NCI-H2081 (cell line): ENCODE measurements around the gene USF1.
"Not testable (repeated sequence)": the region's sequence is repeated elsewhere in the genome, so short reads cannot be mapped to it uniquely, and the experiment has no call there.

Source experiments
- DNase-seq, 2 experiments: peaks; one replicate each; lab custom pipeline; 2025; lab: John Stamatoyannopoulos, UW

USF1 gene

GRCh38 chr1:161019111-161019660, 26.6 kb downstream of the USF1 start:
- DNase-seq = not testable (repeated sequence)

- no peak for DNase-seq
Measured at GRCh38 chr1:161018631-161018930, 27.2 kb downstream of the USF1 start.

DNA sequence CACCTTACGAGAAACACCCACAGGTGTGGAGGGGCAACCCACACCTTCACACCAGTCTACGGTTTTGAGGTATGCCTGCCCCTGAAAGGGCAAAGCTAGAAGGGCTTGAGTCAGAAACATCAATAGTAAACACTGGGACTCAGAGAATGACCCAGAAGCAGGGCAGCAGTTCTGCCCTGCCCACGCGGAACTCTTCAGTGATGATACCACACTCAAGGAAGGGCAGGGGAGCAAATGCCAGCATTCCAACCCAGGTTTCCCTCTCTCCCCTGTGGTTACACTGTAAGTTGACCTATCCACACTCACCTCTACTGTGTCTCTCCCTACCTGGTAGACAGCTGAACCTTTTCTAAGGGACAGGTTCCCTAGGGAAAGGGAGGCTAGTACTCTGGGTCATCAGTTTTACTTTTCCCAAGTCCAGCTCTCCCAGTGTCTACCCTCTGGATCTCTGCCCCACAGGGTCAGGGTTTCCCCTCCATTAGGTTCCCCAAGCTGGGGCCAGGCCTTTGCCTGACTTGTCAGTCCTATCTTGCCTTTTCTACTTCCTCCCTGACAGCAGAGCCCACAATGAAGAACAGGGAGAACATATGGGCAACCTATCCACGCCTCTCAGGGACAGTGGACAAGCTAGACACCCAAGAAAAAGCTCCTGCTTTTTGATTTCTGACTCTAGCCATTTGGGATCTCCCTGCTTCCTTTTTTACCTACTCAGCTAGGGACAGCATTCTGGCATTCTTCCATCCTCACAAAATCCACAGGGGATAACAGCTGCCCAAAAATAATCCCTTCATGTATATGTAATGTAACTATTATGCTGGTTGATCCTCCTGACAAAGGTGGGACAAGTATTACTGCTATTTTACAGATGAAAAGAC, 27.8 kb downstream of the USF1 start:
- DNase-seq = no peak

- not testable (repeated sequence) for DNase-seq
Measured at GRCh38 chr1:161017181-161017580, 28.6 kb downstream of the USF1 start.

- not testable (repeated sequence) for DNase-seq
Measured at GRCh38 chr1:161016683-161017082, 29.1 kb downstream of the USF1 start.

DNA sequence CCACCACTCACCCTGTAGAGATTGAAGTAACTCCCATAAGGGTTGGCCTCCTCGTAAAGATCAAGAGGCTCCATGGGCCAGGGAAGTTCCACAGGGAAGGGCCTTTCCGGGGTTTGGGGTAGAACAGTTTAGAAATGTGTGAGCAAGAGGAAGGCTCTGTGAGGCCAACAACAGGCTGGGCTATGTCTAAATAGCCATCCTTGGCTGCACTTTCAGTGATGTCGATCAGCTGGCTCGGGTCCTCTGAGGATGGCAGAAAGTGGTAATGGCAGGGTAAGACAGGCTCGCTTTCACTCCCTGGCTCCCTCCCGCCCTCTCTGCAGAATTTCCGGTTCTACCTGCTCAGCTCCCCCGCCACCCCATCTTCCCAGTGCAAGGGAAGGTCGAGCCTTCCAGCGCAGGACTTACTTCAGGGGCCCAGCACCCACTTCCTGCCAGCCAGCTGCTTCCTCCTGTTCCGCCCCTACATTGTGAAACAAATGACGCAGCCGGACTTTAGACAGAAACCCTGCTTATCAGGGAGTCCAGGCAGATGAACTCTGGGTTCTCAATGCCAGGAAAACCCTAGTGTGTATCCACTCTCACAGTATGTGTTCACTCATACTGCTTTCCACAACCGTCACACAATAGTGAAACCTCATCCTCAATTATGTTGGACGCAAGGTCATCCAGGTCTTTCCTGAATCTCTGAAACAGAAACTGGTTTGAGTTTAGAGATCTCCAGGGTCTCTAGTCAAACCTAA, 32.1 kb downstream of the USF1 start:
- peak; percentile 31 to 66 for DNase-seq

GRCh38 chr1:161013131-161013487, 32.7 kb downstream of the USF1 start:
- no peak for DNase-seq

DNA sequence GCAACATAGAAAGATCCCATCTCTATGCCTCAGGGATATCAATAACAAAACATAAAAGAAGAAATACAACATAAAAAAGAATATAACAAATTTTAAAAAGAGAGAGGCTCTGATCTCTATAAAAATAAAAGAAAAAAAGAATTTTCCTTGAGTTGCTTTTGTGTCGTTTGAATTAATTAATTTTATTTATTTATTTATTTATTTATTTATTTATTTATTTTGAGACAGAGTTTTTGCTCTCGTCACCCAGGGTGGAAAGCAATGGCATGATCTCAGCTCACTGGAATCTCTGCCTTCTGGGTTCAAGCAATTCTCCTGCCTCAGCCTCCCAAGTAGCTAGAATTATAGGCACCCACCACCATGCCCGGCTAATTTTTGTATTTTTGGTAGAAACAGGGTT, 33.4 kb downstream of the USF1 start:
- DNase-seq = no peak

DNA sequence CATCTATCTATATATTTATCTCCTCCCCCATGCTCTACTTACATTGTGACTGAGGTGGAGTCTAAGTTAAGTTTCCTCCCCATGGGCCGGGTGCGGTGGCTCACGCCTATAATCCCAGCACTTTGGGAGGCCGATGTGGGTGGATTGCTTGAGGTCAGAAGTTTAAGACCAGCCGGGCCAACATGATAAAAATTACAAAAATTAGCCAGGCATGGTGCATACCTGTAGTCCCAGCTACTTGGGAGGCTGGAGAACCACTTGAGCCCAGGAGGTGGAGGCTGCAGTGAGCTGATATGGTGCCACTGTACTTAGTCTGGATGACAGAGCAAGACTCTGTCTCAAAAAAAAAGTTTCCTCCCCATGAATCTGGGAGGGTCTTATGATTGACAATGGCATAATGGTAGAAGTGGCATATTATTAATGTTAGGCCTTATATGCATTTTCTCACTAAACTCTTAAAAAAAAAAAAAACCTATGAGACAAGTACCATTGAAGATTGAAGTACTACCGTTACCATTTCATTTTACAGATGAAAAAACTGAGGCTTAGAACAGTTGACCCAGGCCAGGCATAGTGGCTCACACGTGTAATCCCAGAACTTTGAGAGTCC, 36.1 kb downstream of the USF1 start:
- DNase-seq = no peak

DNA sequence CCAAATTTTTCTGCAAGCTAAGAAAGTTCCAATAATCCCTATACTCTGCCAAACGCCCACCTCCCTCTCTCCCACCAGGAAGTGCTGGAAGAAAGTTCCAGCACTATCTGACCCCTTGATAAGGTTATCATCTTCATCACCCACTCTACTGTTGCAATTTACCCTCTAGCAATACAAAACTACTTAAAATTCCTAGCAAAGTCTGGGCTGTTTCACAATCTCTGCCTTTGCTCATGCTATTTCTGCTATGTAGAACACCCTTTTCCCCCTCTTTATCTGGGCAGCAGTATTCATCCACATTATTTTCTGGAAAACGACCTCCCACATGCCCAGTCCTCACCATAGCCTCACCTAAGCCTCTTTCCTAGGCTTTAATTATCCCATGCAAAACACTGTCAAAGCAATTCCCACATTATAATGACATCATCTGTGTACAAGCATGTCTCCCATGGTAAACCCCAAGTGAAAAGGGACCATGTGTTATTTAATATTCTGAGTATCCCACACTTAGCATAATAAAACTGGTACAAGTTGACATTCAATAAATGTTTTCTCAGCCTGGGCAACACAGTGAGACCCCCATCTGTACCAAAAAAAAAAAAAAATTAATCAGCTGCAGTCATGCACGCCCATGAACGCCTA, 36.8 kb downstream of the USF1 start:
- DNase-seq = no peak

- no peak for DNase-seq
Measured at GRCh38 chr1:161007369-161007768, 38.4 kb downstream of the USF1 start.

DNA sequence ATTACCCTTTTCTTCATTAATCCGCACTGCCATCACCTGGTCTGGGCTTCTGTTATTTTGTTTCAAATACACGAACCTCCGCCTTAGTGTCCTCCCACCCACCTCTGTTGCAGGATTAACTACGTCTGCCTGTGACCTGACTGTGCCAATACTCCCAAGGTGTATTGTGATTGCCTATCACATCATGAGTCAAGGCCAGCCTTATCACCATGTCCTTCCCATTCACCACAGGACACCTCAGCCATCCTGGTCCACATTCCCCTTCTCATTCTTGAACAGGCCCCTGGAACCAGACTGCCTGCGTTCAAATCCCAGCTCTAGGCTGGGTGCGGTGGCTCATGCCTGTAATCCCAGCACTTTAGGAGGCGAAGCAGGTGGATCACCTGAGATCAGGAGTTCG, 39.2 kb downstream of the USF1 start:
- DNase-seq = no peak

- peak in 1 of 2 experiments; percentile 20 for DNase-seq
Measured at GRCh38 chr1:161001525-161001924, 44.3 kb downstream of the USF1 start.

GRCh38 chr1:161000736-161001480, 44.9 kb downstream of the USF1 start:
- DNase-seq = no peak

DNA sequence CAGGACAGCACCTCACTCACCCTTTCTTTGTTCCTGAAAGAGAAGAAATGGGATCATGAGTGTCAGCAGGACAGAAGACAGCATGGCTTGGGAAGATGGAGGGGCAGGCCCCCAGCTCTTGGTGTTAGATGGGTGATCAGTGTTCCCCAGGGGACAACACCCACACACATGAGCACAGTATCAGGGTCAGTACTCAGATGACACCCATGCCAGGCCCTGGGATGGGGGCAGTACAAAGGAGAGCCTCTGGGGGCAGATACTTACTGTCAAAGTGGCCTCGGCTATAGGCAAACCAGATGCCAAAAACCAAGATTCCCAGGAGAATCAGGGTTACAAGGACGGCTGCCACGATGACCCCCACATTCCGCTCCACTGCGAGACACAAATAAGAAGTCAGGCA, 46.4 kb downstream of the USF1 start:
- no peak for DNase-seq

DNA sequence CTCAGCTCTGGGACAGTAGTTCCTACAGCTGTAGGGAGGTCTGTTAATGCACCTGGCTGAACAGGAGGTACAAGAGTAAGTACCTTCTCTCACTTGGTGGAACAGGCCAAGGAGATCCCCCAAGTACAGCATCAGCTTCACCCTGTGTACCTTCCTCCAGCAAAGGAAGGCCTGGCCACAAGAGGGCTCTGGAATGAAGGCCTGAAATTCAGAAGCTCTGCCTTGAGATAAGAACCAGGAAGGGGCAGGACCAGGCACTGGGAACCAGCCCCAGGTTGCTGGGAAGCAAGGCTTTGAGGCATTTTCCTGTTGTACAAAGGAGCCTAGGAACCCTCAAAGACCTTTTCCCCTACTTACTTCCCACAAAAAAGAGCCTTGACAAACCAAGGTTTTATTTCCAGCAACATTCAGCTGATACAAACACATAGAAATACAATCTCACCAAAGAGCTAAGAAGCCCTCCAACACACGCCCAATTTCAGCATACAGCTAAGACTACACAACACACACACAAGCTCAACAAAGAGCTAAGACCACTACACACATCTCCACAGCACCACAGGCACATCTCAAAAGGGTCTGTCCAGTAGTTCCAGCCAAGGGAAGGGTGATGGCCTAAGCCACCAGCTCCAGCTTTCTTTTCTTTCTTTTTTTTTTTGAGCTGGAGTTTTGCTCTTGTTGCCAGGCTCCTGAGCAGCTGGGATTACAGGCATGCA, 48.3 kb downstream of the USF1 start:
- DNase-seq = peak in 1 of 2 experiments; percentile 30

GRCh38 chr1:160996178-160996577, 49.6 kb downstream of the USF1 start:
- no peak for DNase-seq

DNA sequence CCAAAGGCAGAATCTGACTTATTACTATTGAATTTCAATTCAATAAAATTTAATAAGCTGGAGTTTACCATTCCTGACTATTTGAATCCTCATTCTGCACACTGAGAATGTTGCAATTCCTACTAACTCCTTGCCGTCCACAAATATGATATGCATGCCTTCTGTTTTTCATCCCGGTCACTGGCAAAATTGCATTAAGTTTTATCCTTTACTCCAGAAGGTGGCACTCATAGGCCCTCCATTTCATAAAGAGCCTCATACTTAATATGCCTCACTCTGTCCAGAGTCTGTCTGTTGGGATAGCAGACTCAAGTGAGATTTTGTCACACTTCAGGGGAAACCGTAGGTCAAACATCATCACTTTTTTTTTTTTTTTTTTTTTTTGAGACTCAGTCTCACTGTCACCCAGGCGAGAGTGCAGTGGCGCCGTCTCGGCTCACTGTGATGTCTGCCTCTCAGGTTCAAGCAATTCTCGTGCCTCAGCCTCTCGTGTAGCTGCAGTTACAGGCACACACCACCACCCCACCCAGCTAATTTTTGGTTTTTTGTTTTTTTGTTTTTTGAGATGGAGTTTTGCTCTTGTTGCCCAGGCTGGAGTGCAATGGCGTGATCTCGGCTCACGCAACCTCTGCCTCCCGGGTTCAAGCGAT, 52.1 kb downstream of the USF1 start:
- peak; percentile 6 to 39 for DNase-seq

- DNase-seq = not testable (repeated sequence)
Measured at GRCh38 chr1:160992036-160992435, 53.7 kb downstream of the USF1 start.
